Keratinocyte (primary cell): ENCODE data around the gene WWC1.

Experiments used
- CTCF ChIP-seq, 3 experiments: IDR thresholded peaks in 1 of 3; conservative IDR thresholded peaks in 1 of 3; optimal IDR thresholded peaks in 1 of 3; 2 replicates in 2 of 3; 3 replicates in 1 of 3; pipeline versions ENCODE3 to v1.5.1; 2011; ENCODE audit warnings: low read length in 3 of 3, mild to moderate bottlenecking in 3 of 3, moderate library complexity in 2 of 3, control low read depth in 1 of 3, inconsistent platforms in 1 of 3; ENCODE audit not compliant: insufficient read depth in 2 of 3; ENCODE audit errors: extremely low read depth in 1 of 3
- EZH2 ChIP-seq: IDR thresholded peaks from one replicate; pipeline ENCODE4 v1.6.1; 2012; ENCODE audit warnings: inconsistent platforms, mild to moderate bottlenecking, low read length, moderate library complexity

- TF ChIP-seq EZH2 (no peak), CTCF (optimal IDR thresholded peaks at IDR 0.05 in 1 of 3, IDR thresholded peaks at IDR 0.05 in 1 of 3, conservative IDR thresholded peaks at IDR 0.05 in 1 of 3; ENCODE audit: extremely low read depth in 1 of 3, insufficient read depth in 2 of 3, low read length in 3 of 3) (no peak)
Measured at GRCh38 chr5:168451565-168451964, 160.1 kb downstream of the WWC1 start.
